GM12864 (cell line): ENCODE measurements around the gene GRWD1.

Experiments
- DNase-seq: peaks from one replicate; pipeline ENCODE4 v3.0.0-alpha.2; 2011; ENCODE audit warnings: low read depth
- H3K4me3 ChIP-seq: 2 replicates; pipeline ENCODE4 v1.5.1; 2011; ENCODE audit warnings: mild to moderate bottlenecking, low read depth, low read length, control low read depth
- TF ChIP-seq, protein P1 (sequence below): IDR thresholded peaks from 2 replicates; pipeline ENCODE4 v1.5.1; 2011; ENCODE audit warnings: low read depth, mild to moderate bottlenecking, moderate library complexity, low read length, control low read depth, inconsistent platforms; ENCODE audit errors: missing control alignments

GRWD1 gene

DNA sequence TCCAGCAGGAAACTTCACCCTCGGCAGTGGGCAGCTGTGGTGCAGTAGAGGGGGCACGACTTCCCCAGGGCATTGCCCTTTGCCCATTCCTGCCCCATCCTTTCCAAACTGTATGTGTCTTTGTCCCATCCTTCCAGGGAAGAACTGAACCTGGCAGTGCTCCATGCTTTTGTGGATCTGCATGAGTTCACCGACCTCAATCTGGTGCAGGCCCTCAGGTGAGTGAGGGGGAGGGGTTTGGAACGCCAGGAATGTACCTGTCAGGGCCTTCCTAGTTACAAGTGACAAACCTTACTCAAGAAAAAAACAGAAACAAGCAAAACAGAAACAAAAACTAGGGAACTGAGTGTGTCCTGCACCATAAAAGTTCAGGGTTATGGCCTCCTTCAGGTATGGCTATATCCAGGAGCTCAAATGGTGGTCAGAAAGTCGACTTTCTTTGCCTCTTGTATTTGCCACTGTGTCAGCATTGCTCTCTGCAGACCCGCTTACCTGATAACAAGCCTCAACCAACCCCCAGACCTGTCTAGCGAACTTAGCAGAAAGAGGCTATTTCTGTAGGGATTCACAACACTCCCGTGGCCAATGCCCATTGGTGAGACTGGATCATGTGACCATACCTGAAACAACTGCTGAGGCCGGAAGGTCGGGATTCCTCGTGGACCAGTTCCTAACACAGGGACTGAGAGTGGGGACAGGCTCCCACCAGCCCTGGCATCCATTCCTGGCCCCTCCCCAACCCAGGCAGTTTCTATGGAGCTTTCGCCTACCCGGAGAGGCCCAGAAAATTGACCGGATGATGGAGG is 27.6 kb downstream of the GRWD1 start:
- TF ChIP-seq, protein P1, sequence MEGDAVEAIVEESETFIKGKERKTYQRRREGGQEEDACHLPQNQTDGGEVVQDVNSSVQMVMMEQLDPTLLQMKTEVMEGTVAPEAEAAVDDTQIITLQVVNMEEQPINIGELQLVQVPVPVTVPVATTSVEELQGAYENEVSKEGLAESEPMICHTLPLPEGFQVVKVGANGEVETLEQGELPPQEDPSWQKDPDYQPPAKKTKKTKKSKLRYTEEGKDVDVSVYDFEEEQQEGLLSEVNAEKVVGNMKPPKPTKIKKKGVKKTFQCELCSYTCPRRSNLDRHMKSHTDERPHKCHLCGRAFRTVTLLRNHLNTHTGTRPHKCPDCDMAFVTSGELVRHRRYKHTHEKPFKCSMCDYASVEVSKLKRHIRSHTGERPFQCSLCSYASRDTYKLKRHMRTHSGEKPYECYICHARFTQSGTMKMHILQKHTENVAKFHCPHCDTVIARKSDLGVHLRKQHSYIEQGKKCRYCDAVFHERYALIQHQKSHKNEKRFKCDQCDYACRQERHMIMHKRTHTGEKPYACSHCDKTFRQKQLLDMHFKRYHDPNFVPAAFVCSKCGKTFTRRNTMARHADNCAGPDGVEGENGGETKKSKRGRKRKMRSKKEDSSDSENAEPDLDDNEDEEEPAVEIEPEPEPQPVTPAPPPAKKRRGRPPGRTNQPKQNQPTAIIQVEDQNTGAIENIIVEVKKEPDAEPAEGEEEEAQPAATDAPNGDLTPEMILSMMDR, result no peak
- H3K4me3 ChIP-seq, result no peak overlapping the region
- no peak for DNase-seq

DNA sequence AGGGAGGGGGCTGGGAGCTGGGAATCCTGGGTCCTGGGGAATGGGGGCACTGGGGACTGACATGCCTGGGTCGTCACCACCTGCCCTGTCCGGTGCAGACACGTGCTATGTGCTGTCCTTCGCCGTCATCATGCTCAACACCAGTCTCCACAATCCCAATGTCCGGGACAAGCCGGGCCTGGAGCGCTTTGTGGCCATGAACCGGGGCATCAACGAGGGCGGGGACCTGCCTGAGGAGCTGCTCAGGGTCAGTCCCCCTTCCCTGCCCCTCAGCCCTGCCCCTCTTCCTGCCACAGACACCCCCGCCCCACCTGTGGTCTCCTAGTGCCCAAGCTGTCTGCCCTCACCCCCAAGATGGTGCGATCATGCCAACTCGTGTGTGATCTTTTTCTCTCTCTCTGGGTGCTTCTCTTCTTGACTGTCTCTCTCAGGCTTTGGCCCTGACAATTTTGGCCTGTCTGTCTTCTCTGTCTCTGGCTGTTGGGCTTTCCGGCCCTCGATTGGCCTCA is 28.4 kb downstream of the GRWD1 start:
- TF ChIP-seq, protein P1, result no peak
- DNase-seq, result no peak

GRCh38 chr19:48475369-48476068 is 29.7 kb downstream of the GRWD1 start:
- H3K4me3 ChIP-seq, result no peak overlapping the region
- no peak for DNase-seq
- TF ChIP-seq, protein P1, result no peak

More for the DNA sequence above, 28.4 kb downstream of the GRWD1 start:
- no peak overlapping the region for H3K4me3 ChIP-seq

DNA sequence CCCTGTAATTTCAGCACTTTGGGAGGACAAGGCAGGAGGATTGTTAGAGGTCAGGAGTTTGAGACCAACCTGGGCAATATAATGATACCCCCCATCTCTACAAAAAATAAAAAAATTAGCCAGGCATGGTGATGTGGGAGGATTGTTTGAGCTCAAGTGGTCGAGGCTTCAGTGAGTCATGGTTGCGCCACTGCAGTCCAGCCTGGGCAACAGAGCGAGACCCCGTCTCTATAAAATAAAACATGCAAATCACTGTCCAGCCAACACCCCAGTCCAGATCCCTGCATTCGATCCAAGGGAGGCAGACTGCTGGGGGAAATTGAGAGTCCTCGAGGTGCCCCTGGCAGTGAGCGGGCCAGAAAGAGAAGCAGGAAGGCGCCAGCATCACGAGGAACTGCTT is 30.4 kb downstream of the GRWD1 start:
- DNase-seq, result no peak
- TF ChIP-seq, protein P1, result no peak
- no peak overlapping the region for H3K4me3 ChIP-seq

DNA sequence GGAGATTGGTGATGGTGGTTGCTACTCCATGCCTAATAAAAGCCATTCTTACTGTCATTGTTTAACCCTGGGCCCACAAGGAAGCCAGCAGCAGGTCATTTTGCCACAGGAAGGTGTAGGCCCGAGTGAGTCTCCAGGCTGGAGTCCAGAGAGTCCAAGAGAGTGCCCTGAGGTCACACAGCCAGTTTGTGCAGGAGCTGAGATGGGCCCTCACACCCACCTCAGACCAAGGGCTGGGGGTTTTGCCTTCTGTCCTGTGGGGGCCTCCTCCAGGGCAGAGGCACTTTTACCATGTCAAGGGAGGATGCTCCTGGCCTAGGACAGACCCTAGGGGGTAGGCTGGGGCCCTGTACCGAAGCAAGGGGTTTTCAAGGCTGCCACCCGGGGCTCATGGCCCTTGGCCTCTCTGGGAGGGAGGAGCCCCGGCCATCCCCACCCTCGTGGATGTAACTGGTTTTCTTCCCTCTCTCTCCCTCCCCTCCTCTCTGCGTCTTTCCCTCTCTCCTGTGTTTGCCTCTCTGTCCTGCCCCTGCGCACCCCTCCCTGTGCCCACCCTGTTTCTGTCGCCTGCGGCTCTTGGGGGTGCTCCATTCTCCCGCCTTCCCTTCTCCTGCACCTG is 31.4 kb downstream of the GRWD1 start:
- H3K4me3 ChIP-seq, result no peak overlapping the region
- TF ChIP-seq, protein P1, result no peak
- DNase-seq, result no peak

DNA sequence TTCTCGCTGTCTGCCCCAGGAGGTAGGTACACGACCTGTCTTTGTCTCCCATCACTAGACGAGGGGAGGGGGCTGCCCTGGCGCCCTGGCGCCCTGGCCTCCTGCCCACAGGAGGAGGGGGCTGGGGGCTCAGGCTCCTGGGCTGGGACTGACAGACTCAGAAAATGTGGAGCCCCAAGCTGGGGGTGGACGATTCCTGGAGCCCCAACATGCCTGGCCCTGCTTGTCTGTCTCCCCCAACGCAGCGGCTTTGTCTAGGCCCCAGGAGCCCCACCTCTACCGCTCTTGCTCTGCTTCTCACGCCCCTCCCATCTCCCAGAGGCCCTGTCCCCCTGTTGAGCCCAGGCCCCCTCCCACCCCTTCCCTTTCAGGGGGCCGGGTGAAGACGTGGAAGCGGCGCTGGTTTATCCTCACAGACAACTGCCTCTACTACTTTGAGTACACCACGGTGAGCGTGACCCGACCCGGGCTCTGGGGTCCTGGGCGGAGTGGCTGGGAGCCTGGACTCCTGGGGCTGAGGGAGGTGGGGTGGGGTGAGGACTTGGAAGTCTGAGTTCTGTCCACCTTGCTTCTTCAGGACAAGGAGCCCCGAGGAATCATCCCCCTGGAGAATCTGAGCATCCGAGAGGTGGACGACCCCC is 32.0 kb downstream of the GRWD1 start:
- TF ChIP-seq, protein P1, result no peak
- H3K4me3 ChIP-seq, result no peak overlapping the region
- DNase-seq, result no peak
